ENCODE results near the gene SALL1. TPM values are rescaled to one million over a fixed set of nuclear protein-coding genes. Genes with fewer than 3 reads are reported as not detected.

The SALL1 gene
- total RNA-seq, 2 donors from 2014 or later = 122 to 172 TPM

- no peak for DNase-seq
- Histone ChIP-seq H3K4me3 (ENCODE audit: low read length) (no peak overlapping the region), H3K9ac (ENCODE audit: extremely low read depth, low read length, poor library complexity, severe bottlenecking) (no peak overlapping the region), H3K9me3 (ENCODE audit: control insufficient read depth, low read length) (peaks cover 6% of the 10 kb centered on the region), H3K4me1 (ENCODE audit: control insufficient read depth, insufficient read depth, low read length) (peaks cover 9% of the 10 kb centered on the region), H3K27ac (ENCODE audit: low read depth, low read length) (no peak overlapping the region), H3K27me3 (ENCODE audit: control insufficient read depth, insufficient read depth, low read length, poor library complexity, severe bottlenecking) (no peaks in the 10 kb centered on the region), H3K36me3 (ENCODE audit: control insufficient read depth, insufficient read depth, low read length) (no peaks in the 10 kb centered on the region)
- 85 to 88% methylated on average over 6 of the region's 6 CpGs for WGBS, 2 experiments (ENCODE audit: insufficient coverage in 1 of 2, insufficient read length in 1 of 2)
- TF ChIP-seq CTCF (conservative IDR thresholded peaks at IDR 0.05) = no peak
- no peak overlapping the region for H3K27ac Mint-ChIP-seq
- peaks cover 2% of the 10 kb centered on the region for H3K9me3 Mint-ChIP-seq
- no peak overlapping the region for H3K4me3 Mint-ChIP-seq
- peaks cover 13% of the 10 kb centered on the region for H3K27me3 Mint-ChIP-seq (ENCODE audit: insufficient read depth)
- H3K4me1 Mint-ChIP-seq = peaks cover 22% of the 10 kb centered on the region
- H3K36me3 Mint-ChIP-seq (ENCODE audit: low read depth) = peaks cover 1% of the 10 kb centered on the region
Measured at GRCh38 chr16:51163894-51164566, 13.0 kb upstream of the SALL1 start.

GRCh38 chr16:51163366-51163765 lies 12.3 kb upstream of the SALL1 start:
- TF ChIP-seq CTCF (conservative IDR thresholded peaks at IDR 0.05) = no peak
- peaks cover 22% of the 10 kb centered on the region for H3K4me1 Mint-ChIP-seq
- Histone ChIP-seq H3K36me3 (ENCODE audit: control insufficient read depth, insufficient read depth, low read length) (no peaks in the 10 kb centered on the region), H3K9me3 (ENCODE audit: control insufficient read depth, low read length) (peaks cover 6% of the 10 kb centered on the region), H3K4me1 (ENCODE audit: control insufficient read depth, insufficient read depth, low read length) (peaks cover 9% of the 10 kb centered on the region), H3K27ac (ENCODE audit: low read depth, low read length) (no peak overlapping the region), H3K9ac (ENCODE audit: extremely low read depth, low read length, poor library complexity, severe bottlenecking) (no peak overlapping the region), H3K27me3 (ENCODE audit: control insufficient read depth, insufficient read depth, low read length, poor library complexity, severe bottlenecking) (no peaks in the 10 kb centered on the region), H3K4me3 (ENCODE audit: low read length) (no peak overlapping the region)
- no peak for DNase-seq
- 92 to 94% methylated on average over 2 of the region's 2 CpGs for WGBS, 2 experiments (ENCODE audit: insufficient coverage in 1 of 2, insufficient read length in 1 of 2)
- peaks cover 1% of the 10 kb centered on the region for H3K36me3 Mint-ChIP-seq (ENCODE audit: low read depth)
- H3K4me3 Mint-ChIP-seq = no peak overlapping the region
- H3K27ac Mint-ChIP-seq = no peak overlapping the region
- H3K9me3 Mint-ChIP-seq = peaks cover 2% of the 10 kb centered on the region
- H3K27me3 Mint-ChIP-seq (ENCODE audit: insufficient read depth) = peaks cover 19% of the 10 kb centered on the region

GRCh38 chr16:51161440-51162195 lies 10.5 kb upstream of the SALL1 start:
- peaks cover 1% of the 10 kb centered on the region for H3K36me3 Mint-ChIP-seq (ENCODE audit: low read depth)
- no peak overlapping the region for H3K4me3 ChIP-seq (ENCODE audit: low read length)
- peaks cover 34% of the 10 kb centered on the region for H3K27me3 Mint-ChIP-seq (ENCODE audit: insufficient read depth)
- no peak for TF ChIP-seq CTCF (conservative IDR thresholded peaks at IDR 0.05)
- H3K27me3 ChIP-seq (ENCODE audit: control insufficient read depth, insufficient read depth, low read length, poor library complexity, severe bottlenecking) = peaks cover 10% of the 10 kb centered on the region
- WGBS, 2 experiments (ENCODE audit: insufficient coverage in 1 of 2, insufficient read length in 1 of 2) = 93 to 100% methylated on average over 2 of the region's 2 CpGs
- H3K9me3 ChIP-seq (ENCODE audit: control insufficient read depth, low read length) = peaks cover 6% of the 10 kb centered on the region
- no peak overlapping the region for H3K27ac ChIP-seq (ENCODE audit: low read depth, low read length)
- H3K4me3 Mint-ChIP-seq = no peak overlapping the region
- H3K4me1 ChIP-seq (ENCODE audit: control insufficient read depth, insufficient read depth, low read length) = peaks cover 17% of the 10 kb centered on the region
- peaks cover 34% of the 10 kb centered on the region for H3K4me1 Mint-ChIP-seq
- H3K9me3 Mint-ChIP-seq = peaks cover 2% of the 10 kb centered on the region
- no peak for DNase-seq
- no peaks in the 10 kb centered on the region for H3K36me3 ChIP-seq (ENCODE audit: control insufficient read depth, insufficient read depth, low read length)
- H3K9ac ChIP-seq (ENCODE audit: extremely low read depth, low read length, poor library complexity, severe bottlenecking) = no peak overlapping the region
- H3K27ac Mint-ChIP-seq = no peak overlapping the region

Data from endodermal cell (in vitro differentiated cells).